Suprapubic skin (tissue), 4 donors: ENCODE data around the gene COL1A1.

Experiments
- EP300 ChIP-seq: sonication (generic); formaldehyde crosslinking; IDR thresholded peaks from one replicate; pipeline ENCODE4 v1.6.1; 2017; ENCODE audit warnings: antibody characterized with exemption
- POLR2A ChIP-seq, 2 donors: fragments of 450-650 bp; IDR thresholded peaks; one replicate each; pipeline ENCODE4 v1.6.1; 2017; ENCODE audit warnings: antibody characterized with exemption in 2 of 2, mild to moderate bottlenecking in 2 of 2, moderate library complexity in 2 of 2
- POLR2AphosphoS5 ChIP-seq, 3 donors: sonication (generic); formaldehyde crosslinking; IDR thresholded peaks; one replicate each; pipeline ENCODE4 v1.6.1; 2017; ENCODE audit warnings: antibody characterized with exemption in 3 of 3
- TF ChIP-seq, protein P1 (sequence below), 2 donors: fragments of 200-600 bp in 1 of 2; fragments of 450-650 bp in 1 of 2; sonication (generic) in 1 of 2; IDR thresholded peaks; one replicate each; pipeline ENCODE4 v1.5.1; 2016 to 2019; ENCODE audit warnings: antibody characterized with exemption in 2 of 2, mild to moderate bottlenecking in 1 of 2, moderate library complexity in 1 of 2

DNA sequence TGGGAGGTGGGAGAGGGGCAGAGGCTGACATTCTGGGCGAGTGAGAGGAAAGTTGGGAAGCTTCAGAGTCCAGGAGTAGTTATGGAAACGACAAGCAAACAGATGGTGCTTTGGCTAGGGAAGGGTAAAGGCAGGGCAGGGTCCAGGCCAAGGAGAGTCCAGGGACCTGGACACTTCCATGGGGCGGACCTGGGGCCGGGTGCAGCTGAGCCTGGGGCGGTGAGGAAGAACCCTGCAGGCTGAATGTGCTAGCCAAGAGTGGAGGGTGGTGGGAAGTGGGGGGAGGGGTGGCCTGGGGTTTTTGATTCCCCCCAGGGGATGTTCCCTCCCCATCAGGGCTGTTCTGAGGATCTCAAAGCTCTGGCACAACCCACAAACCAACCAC lies 53.6 kb downstream of the COL1A1 start:
- no peak for TF ChIP-seq POLR2A (IDR thresholded peaks at IDR 0.05)
- TF ChIP-seq, protein P1, sequence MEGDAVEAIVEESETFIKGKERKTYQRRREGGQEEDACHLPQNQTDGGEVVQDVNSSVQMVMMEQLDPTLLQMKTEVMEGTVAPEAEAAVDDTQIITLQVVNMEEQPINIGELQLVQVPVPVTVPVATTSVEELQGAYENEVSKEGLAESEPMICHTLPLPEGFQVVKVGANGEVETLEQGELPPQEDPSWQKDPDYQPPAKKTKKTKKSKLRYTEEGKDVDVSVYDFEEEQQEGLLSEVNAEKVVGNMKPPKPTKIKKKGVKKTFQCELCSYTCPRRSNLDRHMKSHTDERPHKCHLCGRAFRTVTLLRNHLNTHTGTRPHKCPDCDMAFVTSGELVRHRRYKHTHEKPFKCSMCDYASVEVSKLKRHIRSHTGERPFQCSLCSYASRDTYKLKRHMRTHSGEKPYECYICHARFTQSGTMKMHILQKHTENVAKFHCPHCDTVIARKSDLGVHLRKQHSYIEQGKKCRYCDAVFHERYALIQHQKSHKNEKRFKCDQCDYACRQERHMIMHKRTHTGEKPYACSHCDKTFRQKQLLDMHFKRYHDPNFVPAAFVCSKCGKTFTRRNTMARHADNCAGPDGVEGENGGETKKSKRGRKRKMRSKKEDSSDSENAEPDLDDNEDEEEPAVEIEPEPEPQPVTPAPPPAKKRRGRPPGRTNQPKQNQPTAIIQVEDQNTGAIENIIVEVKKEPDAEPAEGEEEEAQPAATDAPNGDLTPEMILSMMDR (IDR thresholded peaks at IDR 0.05), result no peak
- no peak for TF ChIP-seq POLR2AphosphoS5 (IDR thresholded peaks at IDR 0.05)
- TF ChIP-seq EP300, result no peak
